ENCODE data around the gene CREBRF. TPM values are rescaled to one million over a fixed set of nuclear protein-coding genes. Genes with fewer than 3 reads are reported as not detected.

The CREBRF gene
- total and polyA plus RNA-seq, 2 of the 4 experiments (the other 2 are of a cell fraction), result 3.2 to 16.1 TPM

- dilution Hi-C loops (cut with HindIII; ENCODE audit: low sequenced_read_pairs, unreplicated experiment) (no loop called here), intact Hi-C loops (cut with micrococcal nuclease) (loop anchor here (1.0 kb wide), 1 partner anchor 37 kb away; no protein-coding TSS in a partner anchor), in situ Hi-C loops (cut with MboI; ENCODE audit: low sequenced_read_pairs) (no loop called here)
- Histone ChIP-seq H4K5ac (ENCODE audit: low read depth, low read length) (peak overlapping the region; percentile 67), H3K9me1 (ENCODE audit: insufficient read depth, low read length) (peaks cover 11% of the 10 kb centered on the region), H2AK5ac (ENCODE audit: low read depth, low read length) (no peak overlapping the region), H3K4ac (ENCODE audit: low read depth, low read length) (no peak overlapping the region), H3K79me1 (ENCODE audit: low read depth in 1 of 2, low read length in 2 of 2) (peaks cover 5 to 12% of the 10 kb centered on the region in 2 experiments; a peak in 1 of 4 replicates), H2AK9ac (replicated peaks; ENCODE audit: low read depth, low read length, poor library complexity) (no peak overlapping the region), H3K36me3 (ENCODE audit: control insufficient read depth, insufficient read depth, low read length) (peaks cover 14% of the 10 kb centered on the region), H4K20me1 (ENCODE audit: insufficient read depth, low read length) (peaks cover 6% of the 10 kb centered on the region; the same call in 1 of the 2 replicates), H3K27ac (ENCODE audit: insufficient read depth, low read length) (peak overlapping the region; percentile 69; the same call in 1 of the 2 replicates), H3K14ac (replicated peaks; ENCODE audit: low read depth, low read length) (no peak overlapping the region), H2BK20ac (ENCODE audit: low read depth, low read length) (peak overlapping the region; percentile 45; the same call in 1 of the 2 replicates), H4K91ac (ENCODE audit: insufficient read depth, low read depth, low read length) (no peak overlapping the region), H3K56ac (ENCODE audit: extremely low read depth, insufficient read depth, low read length) (no peak overlapping the region), H3K9ac (ENCODE audit: low read depth, low read length) (no peak overlapping the region), H2AFZ (replicated peaks; ENCODE audit: low read length, poor library complexity) (no peak overlapping the region), H3K18ac (ENCODE audit: low read depth, low read length) (no peak overlapping the region; the same call in 1 of the 2 replicates), H3K23ac (ENCODE audit: low read depth, low read length) (no peak overlapping the region), H2BK5ac (ENCODE audit: low read depth, low read length, poor library complexity, severe bottlenecking) (peak overlapping the region; percentile 53), H2BK120ac (ENCODE audit: low read depth, low read length) (no peak overlapping the region), H4K8ac (ENCODE audit: low read depth in 2 of 2, low read length in 2 of 2) (peak overlapping the region in 1 of 2 experiments; percentile 40; a peak in 1 of 4 replicates), H3K4me1 (ENCODE audit: control insufficient read depth, insufficient read depth, low read length) (peaks cover 9% of the 10 kb centered on the region), H3K4me3 (ENCODE audit: insufficient read depth, low read depth, low read length) (no peak overlapping the region), H3K27me3 (ENCODE audit: control insufficient read depth, insufficient read depth, low read length) (no peaks in the 10 kb centered on the region), H3K9me3 (ENCODE audit: control insufficient read depth, insufficient read depth, low read length) (no peaks in the 10 kb centered on the region), H3K4me2 (ENCODE audit: low read depth, low read length) (peak overlapping the region; percentile 77), H2BK15ac (ENCODE audit: low read depth, low read length) (no peak overlapping the region)
- no TSS peak for BruUV-seq (replicated peaks)
- POLR2A ChIA-PET (ENCODE audit: unreplicated experiment), result no interaction called here
- WGBS, 2 experiments (ENCODE audit: extremely low coverage in 2 of 2, insufficient read length in 1 of 2), result 0% methylated on average over 1 of the region's 4 CpGs; no CpG with 5 or more reads in 1 of the 2 experiments
- CTCF ChIA-PET, result no interaction called here
- ATAC-seq (ENCODE audit: low read depth), result peak; percentile 90
- DNase-seq, result peak; percentile 94
- no peak for TF ChIP-seq RAD21 (IDR thresholded peaks at IDR 0.05; ENCODE audit: low read length)
- TF ChIP-seq CEBPB (IDR thresholded peaks at IDR 0.05; ENCODE audit: low read depth, low read length), result peak; percentile 92
- no peak for TF ChIP-seq ELK1 (IDR thresholded peaks at IDR 0.05; ENCODE audit: borderline replicate concordance, low read depth, low read length)
- TF ChIP-seq BHLHE40 (IDR thresholded peaks at IDR 0.05; ENCODE audit: low read depth, low read length), result peak; percentile 73
- no peak for TF ChIP-seq FOS (IDR thresholded peaks at IDR 0.05; ENCODE audit: low read depth, low read length)
- TF ChIP-seq POLR2A (IDR thresholded peaks at IDR 0.05; ENCODE audit: low read depth, low read length), result no peak
- TF ChIP-seq CTCF (conservative IDR thresholded peaks at IDR 0.05; ENCODE audit: low read depth, low read length), result no peak
- TF ChIP-seq SMC3 (IDR thresholded peaks at IDR 0.05; ENCODE audit: low read depth, low read length), result no peak
- TF ChIP-seq RCOR1 (IDR thresholded peaks at IDR 0.05; ENCODE audit: insufficient replicate concordance, low read length), result no peak
- TF ChIP-seq MAFK (IDR thresholded peaks at IDR 0.05; ENCODE audit: low read depth, low read length), result no peak
- no peak for TF ChIP-seq RFX5 (IDR thresholded peaks at IDR 0.05; ENCODE audit: low read depth, low read length)
- no peak for TF ChIP-seq CHD1 (IDR thresholded peaks at IDR 0.05; ENCODE audit: low read depth, low read length)
- TF ChIP-seq MAZ (IDR thresholded peaks at IDR 0.05; ENCODE audit: borderline replicate concordance, low read depth, low read length), result no peak
- no peak for TF ChIP-seq NFE2L2 (IDR thresholded peaks at IDR 0.05; ENCODE audit: low read depth, low read length)
- peak; percentile 33; the same call in 1 of the 2 replicates for TF ChIP-seq USF2 (IDR thresholded peaks at IDR 0.05; ENCODE audit: low read depth, low read length)
Measured at GRCh38 chr5:173094012-173094661, 38.0 kb downstream of the CREBRF start.

Data from IMR-90 (cell line).